GM18526 (cell line): ENCODE results near the gene ETHE1.

Source experiments
- POLR2A ChIP-seq: IDR thresholded peaks from 3 replicates; pipeline ENCODE4 v1.6.1; 2011; ENCODE audit not compliant: insufficient read length; ENCODE audit errors: extremely low read depth

ETHE1 gene

DNA sequence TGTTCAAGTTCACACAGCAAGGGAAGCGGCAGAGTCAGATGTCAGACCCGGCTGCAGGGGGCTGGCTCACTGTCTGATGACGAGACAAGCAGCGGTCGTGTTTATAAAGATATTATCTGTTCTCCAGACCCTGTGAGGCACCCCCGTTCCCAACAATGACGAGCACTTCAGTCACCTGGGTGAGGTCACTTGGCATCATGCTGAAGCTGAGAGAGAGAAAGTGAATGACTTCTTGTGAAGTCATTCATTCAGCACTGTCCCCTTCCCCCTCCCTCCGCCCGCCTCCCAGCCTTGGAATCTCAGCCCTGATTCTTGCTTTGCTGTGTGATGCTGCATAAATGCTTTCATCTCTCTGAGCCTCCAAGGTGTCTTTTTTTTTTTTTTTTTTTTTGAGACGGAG lies 56.7 kb downstream of the ETHE1 start:
- no peak for TF ChIP-seq POLR2A

DNA sequence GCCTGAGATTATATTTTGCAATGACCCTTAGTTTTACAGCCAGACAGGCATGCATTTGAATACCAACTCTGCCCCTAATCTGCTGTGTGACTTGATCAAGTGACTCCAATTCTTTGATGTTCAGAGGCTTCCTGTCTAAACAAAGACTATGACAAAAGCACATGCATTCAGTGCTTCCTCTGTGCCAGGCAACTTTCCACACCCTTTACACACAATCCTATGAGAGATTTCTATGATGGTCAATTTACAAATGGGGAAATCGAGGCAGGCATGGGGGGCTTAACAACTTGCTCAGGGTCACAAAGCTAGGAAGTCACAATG lies 57.9 kb downstream of the ETHE1 start:
- TF ChIP-seq POLR2A = no peak

DNA sequence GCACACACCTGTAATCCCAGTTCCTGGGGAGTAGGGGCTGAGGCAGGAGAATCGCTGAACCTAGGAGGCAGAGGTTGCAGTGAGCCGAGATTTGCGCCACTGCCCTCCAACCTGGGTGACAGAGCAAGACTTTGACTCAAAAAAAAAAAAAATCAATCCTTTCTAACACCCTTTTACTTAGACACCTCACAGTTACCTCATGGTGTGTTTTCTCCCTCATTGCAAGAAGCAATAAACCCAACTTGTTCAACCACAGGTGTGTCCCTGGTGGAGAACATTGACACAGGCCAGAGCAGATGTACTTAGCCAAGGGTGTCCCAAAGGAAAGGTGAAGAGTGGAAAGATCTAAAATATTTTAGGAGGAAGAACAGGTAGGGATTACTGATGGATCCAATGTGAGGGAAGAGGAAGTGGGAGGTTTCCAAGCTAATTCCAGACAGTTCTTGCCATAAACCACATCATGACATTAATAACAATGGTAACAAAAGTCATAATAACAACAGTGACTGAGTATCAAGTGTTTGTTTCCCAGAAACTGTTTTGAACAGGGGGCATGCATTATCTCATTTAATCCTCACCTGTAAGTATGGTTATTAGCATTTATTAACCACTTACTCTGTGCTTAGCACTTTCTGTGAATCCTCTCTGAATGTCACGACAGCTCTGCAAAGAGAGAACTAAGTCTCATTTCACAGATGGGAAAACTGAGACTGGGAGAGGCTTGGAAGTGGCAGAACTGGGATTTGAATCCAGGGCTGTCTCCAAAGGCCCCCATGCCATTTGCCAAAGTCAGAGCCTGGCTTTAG lies 58.4 kb downstream of the ETHE1 start:
- no peak for TF ChIP-seq POLR2A

DNA sequence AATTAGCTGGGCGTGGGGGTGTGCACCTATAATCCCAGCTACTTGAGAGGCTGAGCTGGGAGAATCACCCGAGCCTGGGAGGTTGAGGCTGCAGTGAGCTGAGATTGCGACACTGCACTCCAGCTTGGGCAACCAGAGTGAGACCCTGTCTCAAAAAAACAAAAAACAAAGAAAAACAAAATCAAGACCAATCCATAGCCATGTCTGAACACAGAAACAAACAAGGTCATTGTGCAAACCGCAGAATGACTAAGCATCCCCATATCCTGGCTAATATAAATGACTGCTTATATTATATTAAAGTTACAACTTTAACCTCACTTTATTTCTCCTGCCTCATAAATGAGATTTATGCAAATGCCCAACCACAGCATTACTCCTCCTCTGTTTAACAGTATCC lies 59.3 kb downstream of the ETHE1 start:
- no peak for TF ChIP-seq POLR2A

DNA sequence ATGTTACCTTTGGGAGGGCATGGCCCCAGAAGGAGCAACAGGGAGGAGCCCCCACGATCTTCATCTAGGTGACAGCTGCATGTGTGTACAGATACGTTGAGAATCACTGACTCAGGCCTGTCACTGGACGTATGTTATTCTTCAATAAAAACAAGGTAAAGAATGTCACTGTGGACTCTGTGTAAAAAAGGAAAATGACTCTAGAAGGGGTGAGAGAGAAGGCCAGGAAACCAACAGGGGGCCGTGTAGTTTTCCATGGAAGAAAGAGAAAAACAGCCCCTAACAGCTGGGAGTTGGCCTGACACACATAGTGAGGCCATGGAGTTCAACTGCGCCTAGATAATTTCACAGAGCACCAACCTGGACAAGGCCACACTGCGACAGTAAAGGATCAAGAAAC lies 59.7 kb downstream of the ETHE1 start:
- TF ChIP-seq POLR2A = no peak

DNA sequence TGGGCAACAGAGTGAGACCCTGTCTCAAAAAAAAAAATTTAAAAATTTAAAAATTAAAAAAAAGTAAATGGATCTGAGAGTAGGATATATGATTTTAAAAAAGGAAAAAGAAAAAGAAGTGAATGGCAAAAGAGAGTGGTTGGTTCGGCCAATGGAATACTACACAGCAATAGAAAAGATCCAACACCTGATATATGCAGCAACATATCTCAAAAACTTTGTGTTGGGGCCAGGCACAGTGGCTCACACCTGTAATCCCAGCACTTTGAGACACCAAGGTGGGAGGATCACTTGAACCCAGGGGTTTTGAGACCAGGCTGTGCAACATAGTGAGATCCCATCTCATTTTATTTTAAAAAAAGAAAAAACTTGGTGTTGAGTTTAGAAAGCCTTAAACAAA lies 60.2 kb downstream of the ETHE1 start:
- no peak for TF ChIP-seq POLR2A

DNA sequence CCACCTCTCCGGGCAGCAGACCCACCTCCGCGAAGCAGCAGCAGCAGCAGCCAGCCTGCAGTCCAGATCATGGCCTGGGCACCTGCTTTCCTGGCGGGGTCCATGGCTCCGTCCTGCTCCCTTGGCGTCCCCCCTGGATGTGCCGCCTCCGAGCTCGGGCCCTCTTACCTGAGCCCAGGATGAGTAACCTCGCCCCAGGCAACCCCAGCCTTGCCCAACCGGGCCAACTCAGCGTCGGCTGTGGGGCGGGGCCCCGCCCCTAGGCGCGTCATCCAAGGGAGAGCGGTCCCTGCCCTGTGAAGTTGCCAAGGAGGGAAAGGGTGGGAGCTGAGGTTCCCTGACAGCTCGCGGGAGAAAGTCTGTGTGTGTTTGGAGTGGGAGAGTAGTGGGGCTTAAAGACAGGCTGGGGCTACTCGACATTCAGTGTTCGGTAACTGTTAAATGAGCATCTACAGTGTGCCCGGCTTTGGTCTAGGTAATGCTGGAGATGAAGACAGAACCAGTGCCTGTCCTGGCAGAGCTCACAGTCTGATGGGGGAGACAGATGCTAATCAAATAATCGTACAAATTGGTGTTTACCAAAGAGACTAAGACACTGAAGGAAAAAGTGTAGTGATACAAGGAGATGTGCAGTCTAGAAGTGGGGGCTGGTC lies 61.4 kb downstream of the ETHE1 start, which contains the start of gene LYPD3:
TSS of gene LYPD3 (minus strand) at position 141 of the 653 bp plus-strand sequence. CDS start at position 104, 37 bp downstream.
- TF ChIP-seq POLR2A = no peak

DNA sequence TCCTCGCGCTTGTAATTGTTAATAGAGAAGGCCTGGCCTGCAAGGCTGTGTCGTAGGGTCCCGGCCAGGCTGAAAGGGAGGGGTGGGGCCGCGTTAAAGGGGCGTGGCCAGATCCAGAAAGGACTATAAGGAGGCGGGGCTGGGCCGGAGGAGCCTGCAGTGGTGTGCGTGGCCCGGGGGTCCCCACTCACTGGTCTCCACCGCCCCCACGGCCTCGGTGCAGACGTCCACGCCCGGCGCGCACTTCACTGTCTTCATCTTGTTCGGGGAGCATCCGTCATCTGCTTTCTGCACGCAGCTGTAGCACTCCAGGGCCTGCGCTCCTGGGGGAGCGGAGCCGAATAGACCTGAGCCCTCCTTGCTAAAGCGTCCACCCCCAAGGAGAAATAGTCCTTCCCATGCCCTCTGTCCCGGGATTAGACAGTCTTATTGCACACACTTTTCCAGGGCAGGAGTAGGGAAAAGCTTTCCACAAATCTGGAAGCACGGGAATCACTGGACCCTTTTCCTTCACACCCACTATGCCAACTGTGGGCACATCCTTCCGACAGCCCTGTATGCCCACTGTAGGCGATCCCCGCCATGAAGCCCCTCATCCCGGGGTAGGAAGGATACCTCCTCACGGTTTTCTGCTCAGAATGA lies 62.7 kb downstream of the ETHE1 start:
- no peak for TF ChIP-seq POLR2A

DNA sequence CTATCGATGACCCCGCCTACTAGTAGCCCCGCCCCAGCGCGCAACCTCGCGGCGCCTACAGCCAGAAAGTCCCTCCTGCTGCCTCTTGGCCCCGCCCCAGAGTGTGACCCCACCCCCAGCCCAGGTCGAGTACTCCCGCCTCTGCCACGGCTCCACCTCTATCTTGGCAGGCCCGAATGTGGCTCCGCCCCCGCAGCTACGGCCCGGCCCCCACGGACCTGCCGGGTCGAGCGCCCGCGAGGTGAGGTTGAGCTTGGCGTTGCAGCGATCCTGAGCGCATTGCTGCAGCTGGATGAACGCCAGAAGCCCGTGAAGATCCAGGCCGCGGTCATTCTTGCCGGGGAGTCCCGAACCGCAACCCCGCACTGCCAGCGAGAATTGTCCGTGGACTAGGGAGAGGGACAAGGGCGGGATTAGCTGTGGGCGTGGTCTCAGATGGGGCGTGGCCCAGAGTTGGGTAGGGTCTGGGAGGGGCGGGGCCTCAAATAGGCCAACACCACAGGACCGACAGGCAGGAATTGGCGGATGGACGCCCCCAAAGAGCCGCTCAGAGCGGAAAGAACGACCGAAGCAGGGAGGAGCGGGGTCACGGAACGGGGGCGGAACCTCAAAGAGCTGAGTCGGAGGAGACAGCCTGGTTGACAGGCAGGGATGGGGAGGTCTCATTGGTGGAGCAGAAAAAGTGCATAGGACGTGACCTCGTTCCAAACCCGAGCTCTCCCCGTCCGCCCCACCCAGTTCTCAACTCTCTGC lies 63.4 kb downstream of the ETHE1 start:
- no peak for TF ChIP-seq POLR2A

DNA sequence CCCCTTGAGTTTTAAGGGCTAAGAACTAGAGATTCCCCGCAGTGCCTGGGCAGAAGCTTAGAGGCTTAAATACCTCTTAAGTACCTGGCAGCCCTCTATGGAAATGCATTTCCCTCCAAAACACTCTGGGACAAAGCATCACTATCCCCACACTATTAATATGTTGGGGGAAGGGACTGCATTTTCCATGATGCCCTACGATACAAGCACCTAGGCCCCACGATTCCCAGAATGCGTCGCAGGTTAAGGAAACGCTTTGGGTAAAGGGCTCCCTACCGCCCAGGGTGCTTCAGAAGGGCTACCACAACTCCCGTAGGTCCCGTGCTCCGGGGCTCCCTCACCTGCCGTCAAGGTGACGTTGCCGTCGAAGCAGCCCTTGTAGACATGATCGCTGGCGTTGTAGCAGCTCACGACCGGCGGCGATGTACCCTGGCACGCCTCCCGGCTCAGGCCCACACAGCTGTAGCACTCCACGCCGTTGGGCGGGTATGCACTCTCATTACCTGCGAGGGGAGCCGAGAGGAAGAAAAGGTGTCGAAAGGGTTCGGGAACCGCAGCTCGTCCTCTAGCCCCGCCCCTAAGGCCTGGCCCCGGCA lies 64.1 kb downstream of the ETHE1 start:
- no peak for TF ChIP-seq POLR2A

DNA sequence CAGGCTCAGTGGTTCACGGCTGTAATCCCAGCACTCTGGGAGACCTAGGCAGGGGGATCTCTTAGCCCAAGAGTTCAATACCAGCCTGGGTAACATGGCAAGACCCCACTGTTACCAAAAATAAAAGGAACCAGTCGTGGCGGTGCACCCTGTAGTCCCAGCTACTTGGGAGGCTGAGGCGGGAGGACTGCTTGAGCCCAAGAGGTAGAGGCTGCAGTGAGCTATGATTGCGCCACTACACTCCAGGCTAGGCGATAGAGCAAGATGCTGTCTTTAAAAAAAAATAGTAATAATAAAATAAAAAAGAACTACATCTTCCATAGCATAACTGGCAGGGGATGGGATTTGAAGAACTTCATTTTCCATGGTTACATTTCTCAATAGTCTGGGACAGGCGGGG lies 64.6 kb downstream of the ETHE1 start:
- TF ChIP-seq POLR2A = no peak

DNA sequence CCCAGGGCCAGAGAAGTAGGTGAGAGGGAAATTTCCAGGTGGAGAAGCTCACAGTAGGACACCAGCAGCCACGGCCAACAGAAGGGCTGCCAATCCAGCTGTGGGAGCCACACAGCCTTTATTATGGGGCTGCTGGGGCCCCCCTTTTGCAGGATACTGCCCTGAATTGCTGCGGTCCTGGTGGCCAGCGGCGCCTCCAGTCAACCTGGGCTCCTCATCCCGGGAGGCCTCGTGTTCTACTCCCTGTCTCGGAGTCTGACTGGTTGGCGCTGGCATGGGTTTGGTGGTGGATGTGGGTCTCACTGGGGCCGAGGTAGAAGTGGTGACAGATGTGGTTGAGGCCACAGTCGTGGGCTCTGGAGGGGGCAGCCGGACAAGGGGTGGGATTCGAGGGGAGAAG lies 65.7 kb downstream of the ETHE1 start:
- TF ChIP-seq POLR2A = no peak

DNA sequence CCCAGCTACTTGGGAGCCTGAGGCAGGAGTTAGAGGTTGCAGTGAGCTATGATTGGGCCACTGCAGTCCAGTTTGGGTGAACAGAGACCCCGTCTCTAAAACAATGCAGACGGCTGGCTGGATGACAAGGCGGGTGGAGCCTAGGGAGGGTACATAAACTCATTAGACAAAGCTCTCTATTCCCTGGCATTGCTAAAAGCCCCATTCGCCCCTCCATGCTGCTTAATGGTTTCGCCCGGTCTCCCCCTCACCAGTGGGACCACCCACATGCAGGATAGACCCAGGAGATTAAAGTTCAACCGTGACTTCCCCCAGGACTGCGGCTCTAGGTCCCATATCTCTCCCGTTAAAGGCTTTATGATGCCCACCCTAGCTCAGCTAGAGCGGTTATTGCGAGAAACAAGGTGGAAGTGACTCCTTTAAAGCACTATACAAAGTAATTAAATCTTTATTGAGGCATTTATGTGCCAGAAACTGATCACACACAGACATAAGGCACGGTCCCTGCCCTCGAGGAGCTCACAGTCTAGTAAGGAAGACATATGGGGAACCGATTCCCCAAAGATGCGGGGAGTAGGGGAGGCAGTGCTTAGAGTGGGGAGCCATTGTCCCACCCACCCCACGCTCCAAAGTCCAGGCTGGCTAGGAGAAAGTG lies 66.5 kb downstream of the ETHE1 start:
- TF ChIP-seq POLR2A = no peak

DNA sequence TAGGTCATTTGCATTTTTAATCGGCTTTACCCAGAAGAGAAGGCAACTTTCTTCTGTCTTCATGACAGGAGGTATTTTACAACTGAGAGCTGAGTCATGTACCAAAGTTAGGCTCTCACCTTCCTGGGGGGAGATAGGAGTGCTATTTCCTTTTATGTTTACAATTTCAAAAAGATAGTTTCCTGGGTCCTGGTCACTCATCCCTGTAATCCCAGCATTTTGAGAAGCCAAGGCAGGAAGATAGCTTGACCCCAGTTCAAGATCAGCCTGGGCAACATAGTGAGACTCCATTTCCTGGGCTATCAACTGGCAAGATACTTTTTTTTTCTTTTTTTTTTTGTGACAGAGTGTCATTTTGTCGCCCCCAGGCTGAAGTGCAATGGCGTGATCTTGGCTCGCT lies 69.2 kb downstream of the ETHE1 start:
- no peak for TF ChIP-seq POLR2A
